Activated gamma-delta T cell (primary cell): ENCODE measurements around the gene ACTR3C.
"Not testable (repeated sequence)": the region's sequence is repeated elsewhere in the genome, so short reads cannot be mapped to it uniquely, and the experiment has no call there.

ENCODE experiments used
- DNase-seq: peaks from one replicate; lab custom pipeline; 2025; lab: John Stamatoyannopoulos, UW

ACTR3C gene

GRCh38 chr7:150336746-150337145 lies 13.4 kb upstream of the ACTR3C start:
- DNase-seq, result no peak

DNA sequence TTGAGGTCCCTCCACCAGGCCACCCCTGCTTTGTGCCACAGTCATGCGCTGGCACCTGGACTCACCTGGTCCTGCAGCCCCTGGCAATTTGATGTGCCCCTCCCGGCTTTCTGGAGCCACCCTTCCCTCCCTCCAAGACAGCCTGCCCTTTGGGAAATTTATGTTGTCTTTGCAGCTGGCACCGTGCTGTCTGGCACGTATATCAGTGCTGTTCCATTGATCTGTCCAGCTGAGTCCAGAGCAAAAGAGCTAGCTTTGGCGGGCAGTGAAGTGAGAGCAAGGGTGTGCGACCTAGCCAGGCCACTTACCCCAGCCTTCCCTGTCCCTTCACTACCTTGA lies 12.4 kb upstream of the ACTR3C start:
- no peak for DNase-seq

DNA sequence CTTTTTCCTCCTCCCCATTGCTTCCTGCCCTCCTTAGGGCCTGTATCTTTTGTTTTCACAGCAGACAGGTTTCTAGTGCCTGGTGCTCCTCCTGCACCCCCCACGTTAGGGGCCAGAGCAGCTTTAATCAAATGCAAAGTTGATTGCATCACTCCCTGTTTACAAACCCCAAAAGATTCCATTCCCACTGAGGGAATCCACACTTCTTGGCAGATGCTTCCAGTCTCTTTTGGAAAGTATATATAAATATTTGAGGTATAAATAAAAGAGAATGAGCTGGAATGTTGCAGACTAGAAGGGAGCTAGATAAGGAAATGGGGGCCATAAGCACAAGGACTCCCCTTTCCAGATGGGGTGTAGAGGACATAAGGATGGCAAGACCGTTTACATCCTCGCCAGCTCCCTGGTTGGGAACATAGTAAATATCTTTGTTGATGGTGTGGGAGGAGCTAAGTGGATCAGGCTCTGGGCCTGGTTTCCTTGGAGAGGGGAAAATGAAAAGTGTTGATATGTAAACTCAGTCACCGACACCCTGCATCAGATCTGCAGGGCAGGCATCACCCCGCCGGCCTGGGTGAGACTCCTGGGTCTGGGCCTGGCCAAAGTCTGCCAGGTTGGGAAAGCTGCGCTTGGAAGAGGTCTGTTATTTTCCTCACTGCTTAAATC lies 11.9 kb upstream of the ACTR3C start:
- no peak for DNase-seq

GRCh38 chr7:150334108-150334507 lies 10.8 kb upstream of the ACTR3C start:
- DNase-seq, result no peak

- DNase-seq, result no peak
Measured at GRCh38 chr7:150333659-150334058, 10.3 kb upstream of the ACTR3C start.

DNA sequence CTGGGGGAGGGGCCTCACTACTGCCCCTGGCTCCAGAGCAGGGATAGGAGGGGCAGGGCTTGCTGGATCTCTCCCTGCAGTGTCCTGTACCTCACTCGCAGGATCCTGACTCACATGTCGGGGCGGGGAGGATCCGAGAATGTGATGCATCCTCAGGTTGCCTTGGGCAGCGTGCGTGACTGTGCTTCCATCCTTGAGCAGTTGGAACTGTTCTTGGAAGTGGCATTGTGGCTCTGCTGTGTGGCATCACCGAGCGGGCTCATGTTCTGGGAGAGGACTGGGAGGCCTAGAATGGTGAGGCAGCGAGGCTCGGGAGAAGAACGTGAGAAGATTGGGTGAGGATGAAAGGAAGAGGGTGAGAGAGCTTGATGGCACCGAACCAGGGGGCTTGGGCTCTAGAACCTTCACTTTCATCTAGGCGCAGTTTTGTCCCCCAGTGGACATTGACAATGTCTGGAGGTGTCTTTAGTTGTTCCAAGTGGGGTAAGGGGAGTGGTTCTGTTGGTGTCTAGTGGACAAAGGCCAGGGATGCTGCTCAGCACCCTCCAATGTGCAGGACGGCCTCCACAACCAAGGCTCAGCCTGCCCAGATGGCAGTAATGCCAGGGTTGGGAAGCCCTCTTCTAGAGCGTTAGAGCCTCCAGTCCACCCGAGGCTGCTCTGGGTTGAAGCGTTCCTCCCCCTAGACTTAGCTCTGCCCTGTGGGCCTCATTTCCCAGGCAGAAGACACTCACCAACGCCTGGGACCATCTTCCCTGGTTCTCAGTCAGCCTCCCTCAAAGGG lies 9.7 kb upstream of the ACTR3C start:
- no peak for DNase-seq

DNA sequence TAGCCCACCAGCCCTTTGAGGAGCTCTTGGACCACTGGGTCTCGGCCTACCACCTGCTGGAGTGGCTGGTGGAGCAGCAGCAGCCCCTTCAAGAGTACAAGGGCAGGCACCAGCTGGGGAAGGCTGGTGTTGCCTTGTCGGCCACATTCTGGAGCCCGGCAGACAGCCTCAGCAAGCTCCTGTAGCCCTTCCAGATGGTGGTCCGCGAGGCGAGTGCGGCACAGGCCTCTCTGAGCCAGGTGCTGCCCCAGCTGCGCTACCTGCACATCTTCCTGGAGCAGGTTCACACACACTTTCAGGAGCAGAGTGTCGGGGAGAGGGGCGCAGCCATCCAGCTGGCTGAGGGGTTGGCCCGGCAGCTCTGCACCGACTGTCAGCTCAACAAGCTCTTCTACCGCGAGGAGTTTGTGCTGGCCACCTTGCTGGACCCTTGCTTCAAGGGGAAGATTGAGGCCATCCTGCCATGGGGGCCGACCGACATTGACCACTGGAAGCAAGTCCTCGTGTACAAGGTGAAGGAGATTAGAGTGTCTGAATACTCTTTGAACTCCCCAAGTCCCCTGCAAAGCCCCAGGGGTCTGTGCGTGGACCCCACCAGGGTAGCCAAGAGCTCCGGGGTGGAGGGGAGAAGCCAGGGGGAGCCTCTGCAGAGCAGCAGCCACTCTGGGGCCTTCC lies 7.0 kb upstream of the ACTR3C start:
- DNase-seq, result no peak

GRCh38 chr7:150329331-150330120 lies 6.2 kb upstream of the ACTR3C start:
- no peak for DNase-seq

DNA sequence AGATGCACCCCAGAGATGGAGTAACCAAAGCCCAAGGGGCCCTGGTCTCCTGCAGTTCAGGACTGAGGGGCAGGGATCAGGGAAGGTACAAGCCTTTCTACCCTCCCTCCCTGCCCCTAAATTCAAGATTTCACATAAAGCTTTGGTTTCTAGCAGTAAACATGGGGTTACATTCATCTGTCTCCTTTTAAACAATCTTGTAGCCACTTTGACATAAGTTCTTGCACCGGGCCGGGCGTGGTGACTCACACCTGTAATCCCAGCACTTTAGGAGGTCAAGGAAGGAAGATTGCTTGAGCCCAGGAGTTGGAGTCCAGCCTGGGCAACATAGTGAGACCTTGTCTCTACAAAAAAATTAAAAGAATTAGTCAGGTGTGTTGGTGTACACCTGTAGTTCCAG lies 4.0 kb upstream of the ACTR3C start:
- DNase-seq, result no peak

DNA sequence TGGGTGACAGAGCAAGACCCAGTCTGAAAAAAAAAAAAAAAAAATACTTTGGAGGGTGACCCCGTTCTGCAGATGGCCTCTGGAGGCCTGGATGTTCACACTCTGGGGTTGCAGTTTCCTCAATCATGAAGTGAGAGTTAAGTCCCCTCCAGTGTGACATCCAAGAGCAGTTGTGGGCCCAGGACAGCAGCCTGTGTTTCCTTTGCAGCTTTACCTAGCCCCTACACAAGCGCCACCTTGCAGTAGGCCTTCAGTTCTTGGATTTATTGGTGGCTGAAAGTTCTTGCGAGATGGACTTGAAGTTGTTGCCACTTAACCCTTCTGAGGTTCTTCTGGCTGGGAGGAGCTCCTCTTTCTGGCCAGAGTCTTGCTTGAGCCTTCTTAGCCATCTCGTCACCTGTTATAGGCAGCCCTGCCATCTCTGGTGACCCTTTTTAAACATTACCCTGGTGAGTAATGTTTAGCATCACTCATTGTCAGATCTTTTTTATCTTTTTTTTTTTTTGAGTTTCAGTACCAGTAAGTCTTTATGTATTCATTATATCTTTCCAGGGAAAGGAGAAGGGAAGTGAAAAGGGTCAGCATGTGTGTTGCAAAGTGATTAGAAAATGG lies 3.4 kb upstream of the ACTR3C start:
- DNase-seq, result no peak

DNA sequence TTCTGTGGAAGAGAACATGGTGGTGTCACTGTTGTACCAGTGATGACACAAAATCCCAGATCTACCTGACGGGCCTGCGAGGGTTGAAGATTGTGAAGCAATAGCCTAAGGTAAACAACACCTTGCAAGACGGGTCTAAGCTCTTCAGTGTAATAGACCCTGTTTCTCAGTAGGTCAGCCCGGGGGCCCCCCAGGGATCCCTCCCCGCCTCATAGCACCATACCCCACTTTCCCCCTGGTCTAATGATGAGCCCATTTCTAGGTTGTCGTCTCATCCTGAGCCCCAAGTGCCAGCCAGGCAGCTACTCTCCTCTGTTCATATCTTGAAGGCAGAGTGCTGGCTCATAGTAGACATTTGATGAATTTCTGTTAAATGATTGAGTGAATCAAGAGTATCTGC lies 2.6 kb upstream of the ACTR3C start:
- DNase-seq, result no peak

DNA sequence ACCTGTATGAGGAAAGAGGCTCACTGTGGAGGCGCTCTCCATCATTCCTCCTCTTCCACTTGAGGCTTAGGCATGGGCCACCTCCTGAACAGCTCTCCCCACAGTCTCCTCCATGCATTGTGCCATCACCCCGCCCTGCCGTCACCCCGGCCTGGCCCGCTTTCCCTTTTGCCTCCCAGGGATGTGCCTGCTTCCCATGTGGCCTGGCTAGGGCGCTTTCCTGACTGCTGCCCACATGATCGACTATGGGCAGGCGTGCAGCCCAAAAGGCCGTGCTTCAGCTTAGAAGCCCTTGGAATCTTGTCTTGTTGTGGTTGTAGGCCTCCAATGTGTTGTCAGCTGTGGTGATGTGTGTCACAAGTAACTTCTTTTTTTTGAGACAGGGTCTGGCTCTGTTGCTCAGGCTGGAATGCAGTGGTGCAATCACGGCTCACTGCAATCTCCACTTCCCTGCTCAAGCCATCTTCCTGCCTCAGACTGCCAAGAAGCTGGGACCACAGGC lies 1.8 kb upstream of the ACTR3C start:
- no peak for DNase-seq

DNA sequence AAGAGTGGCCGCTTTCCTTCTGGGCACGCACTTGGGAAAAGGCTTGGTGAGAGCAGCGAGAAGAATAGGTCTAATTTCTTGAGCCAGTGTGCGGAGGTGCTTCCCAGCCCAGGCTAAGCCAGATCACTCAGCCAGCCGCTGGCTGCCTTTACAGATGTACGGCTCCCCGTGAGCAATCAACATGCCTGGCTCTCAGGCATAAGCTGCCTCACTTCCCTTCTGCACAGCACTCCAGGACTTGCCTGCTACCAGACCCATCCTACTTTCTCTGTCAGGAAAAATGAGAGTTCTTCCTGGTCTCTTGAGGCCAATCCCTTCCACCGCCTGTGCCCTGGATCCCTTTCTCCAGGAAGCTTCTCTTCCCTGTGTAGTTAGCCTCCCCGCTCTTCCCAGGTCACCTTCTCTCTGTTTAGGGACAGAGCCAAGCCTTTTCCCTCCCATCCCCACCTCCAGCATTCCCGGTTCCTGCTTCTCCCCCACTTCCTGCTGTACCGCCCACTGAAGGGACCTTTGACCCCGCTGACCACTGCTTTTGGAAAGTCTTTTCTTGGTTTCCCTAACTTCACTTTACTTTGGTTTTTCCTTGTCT lies 1.1 kb upstream of the ACTR3C start:
- no peak for DNase-seq

DNA sequence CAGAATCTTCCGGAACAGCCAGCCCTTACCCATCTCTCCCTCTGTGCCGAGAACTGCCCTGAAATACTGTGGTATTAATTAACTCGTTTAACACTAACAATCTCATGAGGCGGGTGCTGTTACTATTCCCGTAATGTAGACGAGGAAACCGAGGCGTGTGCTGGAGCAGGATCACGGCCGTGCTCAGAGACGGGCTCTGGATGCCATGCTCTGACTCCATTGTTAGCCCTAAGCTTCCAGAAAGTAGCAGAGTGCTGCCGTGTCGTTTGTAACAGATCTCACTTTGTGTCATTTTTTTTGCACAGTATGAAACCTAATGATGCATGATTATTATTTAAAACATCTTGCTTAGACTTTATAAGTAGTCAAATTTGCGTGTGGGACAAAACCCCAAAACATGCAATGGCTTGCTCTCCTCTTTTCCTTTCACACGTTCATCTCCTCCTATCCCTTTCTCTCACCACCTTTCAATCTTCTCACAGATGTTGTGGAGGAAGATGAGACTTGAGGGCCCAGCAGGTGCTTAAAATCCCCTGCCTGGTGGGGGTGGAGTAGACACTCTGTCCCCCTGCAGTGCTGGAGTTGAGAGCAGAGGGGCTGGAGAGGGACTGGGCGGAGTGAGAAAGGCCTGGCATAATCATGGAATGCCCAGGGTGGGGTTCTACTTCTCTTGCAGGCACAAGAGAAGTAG lies 482 bp upstream of the ACTR3C start:
- no peak for DNase-seq

DNA sequence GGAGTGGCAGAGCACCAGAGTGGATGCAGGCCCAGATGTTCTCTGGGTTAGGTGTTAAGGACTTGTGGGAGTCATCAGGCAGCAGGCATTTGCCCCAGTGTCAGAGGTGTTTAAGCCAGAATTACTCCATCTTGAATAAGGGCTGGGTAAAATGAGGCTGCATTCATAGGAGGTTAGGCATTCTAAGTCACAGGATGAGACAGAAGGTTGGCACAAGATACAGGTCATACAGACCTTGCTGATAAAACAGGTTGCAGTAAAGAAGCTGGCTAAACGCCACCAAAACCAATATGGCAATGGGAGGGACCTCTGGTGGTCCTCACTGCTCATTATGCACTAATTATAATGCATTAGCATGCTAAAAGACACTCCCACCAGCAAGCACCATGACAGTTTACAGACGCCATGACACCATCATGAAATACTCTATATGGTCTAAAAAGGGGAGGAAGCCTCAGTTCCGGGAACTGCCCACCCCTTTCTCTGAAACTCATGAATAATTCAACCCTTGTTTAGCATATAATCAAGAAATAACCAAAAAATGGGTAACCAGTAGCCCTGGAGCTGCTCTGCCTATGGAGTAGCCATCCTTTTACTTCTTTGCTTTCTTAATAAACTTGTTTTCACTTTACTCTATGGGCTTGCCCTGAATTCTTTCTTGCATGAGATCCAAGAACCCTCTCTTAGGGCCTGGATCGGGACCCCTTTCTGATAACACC lies 1.1 kb downstream of the ACTR3C start:
- no peak for DNase-seq

- DNase-seq, result no peak
Measured at GRCh38 chr7:150321788-150322113, 1.6 kb downstream of the ACTR3C start.

- DNase-seq, result no peak
Measured at GRCh38 chr7:150317748-150318444, 5.4 kb downstream of the ACTR3C start.

DNA sequence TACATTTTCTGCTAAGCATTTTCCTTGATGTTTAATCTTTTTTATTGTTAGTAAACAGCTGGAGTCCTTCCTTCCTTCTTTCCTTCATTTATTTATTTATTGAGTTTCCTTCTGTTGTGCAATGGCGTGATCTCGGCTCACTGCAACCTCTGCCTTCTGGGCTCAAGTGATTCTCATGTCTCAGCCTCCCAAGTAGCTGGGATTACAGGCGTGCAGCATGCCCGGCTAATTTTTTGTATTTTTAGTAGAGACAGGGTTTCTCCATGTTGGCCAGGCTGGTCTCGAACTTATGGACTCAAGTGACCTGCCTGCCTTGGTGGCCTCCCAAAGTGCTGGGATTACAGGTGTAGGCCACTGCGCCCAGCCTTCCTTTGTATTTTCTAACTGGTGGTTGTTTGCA lies 6.4 kb downstream of the ACTR3C start:
- not testable (repeated sequence) for DNase-seq

DNA sequence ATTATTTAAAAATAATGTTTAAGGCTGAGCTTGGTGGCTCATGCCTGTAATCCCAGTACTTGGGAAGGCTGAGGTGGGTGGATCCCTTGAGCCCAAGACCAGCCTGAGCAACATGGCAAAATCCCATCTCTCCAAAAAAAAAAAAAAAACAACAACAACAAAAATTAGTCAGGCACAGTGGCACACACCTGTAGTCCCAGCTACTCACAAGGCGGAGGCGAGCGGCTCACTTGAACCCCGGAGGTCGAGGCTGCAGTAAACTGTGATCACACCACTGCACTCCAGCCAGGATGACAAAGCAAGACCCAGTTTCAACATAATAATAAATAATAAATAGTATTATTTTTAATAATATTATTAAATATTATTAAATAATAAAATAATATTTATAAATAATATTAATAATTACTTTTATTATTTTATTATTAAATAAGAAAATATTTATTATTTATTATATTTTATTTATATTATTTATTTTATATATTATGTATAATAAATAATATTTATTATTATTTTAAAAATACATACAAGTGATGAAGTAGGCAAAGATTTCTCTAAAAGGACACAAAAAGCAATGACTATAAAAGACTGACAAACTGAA lies 8.6 kb downstream of the ACTR3C start:
- DNase-seq, result no peak
